ENCODE data around the gene PGLYRP3. TPM values are rescaled to one million over a fixed set of nuclear protein-coding genes. Genes with fewer than 3 reads are reported as not detected.

The PGLYRP3 gene
- total and polyA plus RNA-seq, 9 of the 15 experiments (the other 6 are each of a cell fraction or from before 2014, with no cell fraction given) = not detected

DNA sequence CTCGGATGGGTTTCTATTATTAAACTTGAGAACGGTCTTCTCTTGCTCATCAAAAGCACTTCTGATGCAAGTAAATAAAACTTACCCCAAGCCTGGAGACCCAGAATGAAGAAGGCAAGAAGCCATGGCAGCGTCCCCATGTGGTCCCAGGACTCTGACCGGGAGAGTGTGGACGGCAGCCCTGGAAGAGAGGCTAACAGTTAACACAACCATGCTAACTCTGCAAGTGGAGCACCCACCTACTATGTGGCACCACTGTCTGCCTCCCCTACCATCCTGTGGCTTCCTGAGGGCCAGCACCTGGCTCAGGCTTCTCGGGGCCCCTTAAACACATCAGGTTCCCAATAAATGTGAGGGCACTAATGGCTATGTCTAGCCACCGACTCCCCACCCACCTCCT lies 2.2 kb downstream of the PGLYRP3 start:
- Histone ChIP-seq H3K9me3 (replicated peaks; ENCODE audit: control insufficient read depth, insufficient read depth, low read depth, low read length) (no peaks in the 10 kb centered on the region), H3K27me3 (ENCODE audit: control insufficient read depth in 2 of 2, insufficient read depth in 2 of 2, low read length in 2 of 2) (peaks cover 12 to 33% of the 10 kb centered on the region in 2 experiments), H3K36me3 (ENCODE audit: control insufficient read depth, insufficient read depth, low read length) (no peaks in the 10 kb centered on the region), H3K9ac (ENCODE audit: insufficient read depth in 1 of 2, low read depth in 2 of 2, low read length in 2 of 2) (no peak overlapping the region), H3K4me2 (ENCODE audit: insufficient read depth, low read length) (no peak overlapping the region), H3K4me3 (no peak overlapping the region), H4K20me1 (replicated peaks; ENCODE audit: control insufficient read depth, insufficient read depth, low read length) (no peaks in the 10 kb centered on the region), H3K27ac (ENCODE audit: extremely low read depth, low read depth, low read length) (no peak overlapping the region), H2AFZ (ENCODE audit: low read depth, low read length) (no peak overlapping the region), H3K9me1 (ENCODE audit: control insufficient read depth, insufficient read depth, low read length) (no peaks in the 10 kb centered on the region), H3K4me1 (replicated peaks in 1 of 2; ENCODE audit: control insufficient read depth in 2 of 2, insufficient read depth in 2 of 2, low read length in 2 of 2) (peaks cover 0 to 4% of the 10 kb centered on the region in 2 experiments; a peak in 1 of 5 replicates), H3K79me2 (ENCODE audit: control insufficient read depth, insufficient read depth, low read length) (no peaks in the 10 kb centered on the region)
- DNase-seq (ENCODE audit: extremely low read depth in 1 of 4, low spot score in 3 of 4) (no peak), FAIRE-seq (no peak), ATAC-seq (no peak)
- POLR2A ChIA-PET = no interaction called here
- intact Hi-C loops (cut with micrococcal nuclease) = no loop called here
- no TSS peak for BruUV-seq (replicated peaks)
- TF ChIP-seq ZNF134 (CRISPR knock-in tag; conservative IDR thresholded peaks at IDR 0.05) = no peak
- TF ChIP-seq, protein P1, sequence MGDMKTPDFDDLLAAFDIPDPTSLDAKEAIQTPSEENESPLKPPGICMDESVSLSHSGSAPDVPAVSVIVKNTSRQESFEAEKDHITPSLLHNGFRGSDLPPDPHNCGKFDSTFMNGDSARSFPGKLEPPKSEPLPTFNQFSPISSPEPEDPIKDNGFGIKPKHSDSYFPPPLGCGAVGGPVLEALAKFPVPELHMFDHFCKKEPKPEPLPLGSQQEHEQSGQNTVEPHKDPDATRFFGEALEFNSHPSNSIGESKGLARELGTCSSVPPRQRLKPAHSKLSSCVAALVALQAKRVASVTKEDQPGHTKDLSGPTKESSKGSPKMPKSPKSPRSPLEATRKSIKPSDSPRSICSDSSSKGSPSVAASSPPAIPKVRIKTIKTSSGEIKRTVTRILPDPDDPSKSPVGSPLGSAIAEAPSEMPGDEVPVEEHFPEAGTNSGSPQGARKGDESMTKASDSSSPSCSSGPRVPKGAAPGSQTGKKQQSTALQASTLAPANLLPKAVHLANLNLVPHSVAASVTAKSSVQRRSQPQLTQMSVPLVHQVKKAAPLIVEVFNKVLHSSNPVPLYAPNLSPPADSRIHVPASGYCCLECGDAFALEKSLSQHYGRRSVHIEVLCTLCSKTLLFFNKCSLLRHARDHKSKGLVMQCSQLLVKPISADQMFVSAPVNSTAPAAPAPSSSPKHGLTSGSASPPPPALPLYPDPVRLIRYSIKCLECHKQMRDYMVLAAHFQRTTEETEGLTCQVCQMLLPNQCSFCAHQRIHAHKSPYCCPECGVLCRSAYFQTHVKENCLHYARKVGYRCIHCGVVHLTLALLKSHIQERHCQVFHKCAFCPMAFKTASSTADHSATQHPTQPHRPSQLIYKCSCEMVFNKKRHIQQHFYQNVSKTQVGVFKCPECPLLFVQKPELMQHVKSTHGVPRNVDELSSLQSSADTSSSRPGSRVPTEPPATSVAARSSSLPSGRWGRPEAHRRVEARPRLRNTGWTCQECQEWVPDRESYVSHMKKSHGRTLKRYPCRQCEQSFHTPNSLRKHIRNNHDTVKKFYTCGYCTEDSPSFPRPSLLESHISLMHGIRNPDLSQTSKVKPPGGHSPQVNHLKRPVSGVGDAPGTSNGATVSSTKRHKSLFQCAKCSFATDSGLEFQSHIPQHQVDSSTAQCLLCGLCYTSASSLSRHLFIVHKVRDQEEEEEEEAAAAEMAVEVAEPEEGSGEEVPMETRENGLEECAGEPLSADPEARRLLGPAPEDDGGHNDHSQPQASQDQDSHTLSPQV (IDR thresholded peaks at IDR 0.05) = no peak
- TF ChIP-seq, protein P2, sequence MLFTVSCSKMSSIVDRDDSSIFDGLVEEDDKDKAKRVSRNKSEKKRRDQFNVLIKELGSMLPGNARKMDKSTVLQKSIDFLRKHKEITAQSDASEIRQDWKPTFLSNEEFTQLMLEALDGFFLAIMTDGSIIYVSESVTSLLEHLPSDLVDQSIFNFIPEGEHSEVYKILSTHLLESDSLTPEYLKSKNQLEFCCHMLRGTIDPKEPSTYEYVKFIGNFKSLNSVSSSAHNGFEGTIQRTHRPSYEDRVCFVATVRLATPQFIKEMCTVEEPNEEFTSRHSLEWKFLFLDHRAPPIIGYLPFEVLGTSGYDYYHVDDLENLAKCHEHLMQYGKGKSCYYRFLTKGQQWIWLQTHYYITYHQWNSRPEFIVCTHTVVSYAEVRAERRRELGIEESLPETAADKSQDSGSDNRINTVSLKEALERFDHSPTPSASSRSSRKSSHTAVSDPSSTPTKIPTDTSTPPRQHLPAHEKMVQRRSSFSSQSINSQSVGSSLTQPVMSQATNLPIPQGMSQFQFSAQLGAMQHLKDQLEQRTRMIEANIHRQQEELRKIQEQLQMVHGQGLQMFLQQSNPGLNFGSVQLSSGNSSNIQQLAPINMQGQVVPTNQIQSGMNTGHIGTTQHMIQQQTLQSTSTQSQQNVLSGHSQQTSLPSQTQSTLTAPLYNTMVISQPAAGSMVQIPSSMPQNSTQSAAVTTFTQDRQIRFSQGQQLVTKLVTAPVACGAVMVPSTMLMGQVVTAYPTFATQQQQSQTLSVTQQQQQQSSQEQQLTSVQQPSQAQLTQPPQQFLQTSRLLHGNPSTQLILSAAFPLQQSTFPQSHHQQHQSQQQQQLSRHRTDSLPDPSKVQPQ (CRISPR knock-in tag; IDR thresholded peaks at IDR 0.05; ENCODE audit: borderline replicate concordance) = no peak
- TF ChIP-seq ZNF75A (CRISPR knock-in tag; IDR thresholded peaks at IDR 0.05) = no peak
- TF ChIP-seq TAF7 (tag; IDR thresholded peaks at IDR 0.05) = no peak
- TF ChIP-seq DACH1 (IDR thresholded peaks at IDR 0.05; ENCODE audit: partially characterized antibody) = no peak
- CTCF ChIA-PET (ENCODE audit: low intra/inter-chr PET ratio) = no interaction called here
- 6% methylated on average over 7 of the region's 7 CpGs for WGBS (ENCODE audit: insufficient coverage, low coverage, missing lambda C conversion rate)
- in situ Hi-C loops (cut with MboI) = no loop called here

All from K562 (cell line).